Activated B cell treated with CpG ODN at 0.5 μM for 24 hours (primary cell): Measurements from ENCODE around the gene UBE2Z. TPM values are rescaled to one million over a fixed set of nuclear protein-coding genes. Genes with fewer than 3 reads are reported as not detected.

ENCODE experiments used
- ATAC-seq: fragments of 200-7000 bp; cut with Tn5 transposase; one replicate; pipeline ENCODE4 v1.10.0; 2021; ENCODE audit warnings: low read depth, mild to moderate bottlenecking, moderate library complexity
- CTCF ChIA-PET: fragments of 350-600 bp; sonication (Branson Sonifier 250); formaldehyde crosslinking; loops from one replicate; lab custom pipeline; 2021; ENCODE audit warnings: antibody characterized with exemption; lab: Charles Lee
- POLR2A ChIA-PET: fragments of 350-600 bp; sonication (Branson Sonifier 250); formaldehyde crosslinking; loops from one replicate; lab custom pipeline; 2021; ENCODE audit warnings: antibody characterized with exemption; lab: Charles Lee
- DNase-seq: peaks from one replicate; pipeline ENCODE4 v3.0.0; 2022
- H3K27ac Mint-ChIP-seq: one replicate; pipeline ENCODE4 v1.8.0; 2020; ENCODE audit warnings: mixed read lengths
- H3K27me3 Mint-ChIP-seq: one replicate; pipeline ENCODE4 v1.8.0; 2021; ENCODE audit warnings: mixed read lengths
- H3K36me3 Mint-ChIP-seq: one replicate; pipeline ENCODE4 v1.8.0; 2021; ENCODE audit warnings: low read depth, mixed read lengths
- H3K4me1 Mint-ChIP-seq: one replicate; pipeline ENCODE4 v1.8.0; 2021; ENCODE audit warnings: mixed read lengths
- H3K4me3 Mint-ChIP-seq: one replicate; pipeline ENCODE4 v1.8.0; 2020; ENCODE audit warnings: mild to moderate bottlenecking, mixed read lengths
- H3K9me3 Mint-ChIP-seq: one replicate; pipeline ENCODE4 v1.8.0; 2020; ENCODE audit warnings: mixed read lengths
- CTCF ChIP-seq: fragments of 200-600 bp; IDR thresholded peaks from one replicate; pipeline ENCODE4 v1.8.0; 2022; ENCODE audit warnings: antibody characterized with exemption, mild to moderate bottlenecking
- intact Hi-C: fragments of 100-400 bp; cut with micrococcal nuclease; formaldehyde crosslinking; loops from one replicate; pipeline ENCODE4 v1.15.1; 2024
- total RNA-seq: library from RNA; stranded (reverse); gene quantifications from 2 replicates; pipeline ENCODE4 v1.2.3, GENCODE V29; 2022

UBE2Z gene
- total RNA-seq, 1 donor from 2014 or later, result 154 TPM

GRCh38 chr17:48973806-48974205, 65.6 kb downstream of the UBE2Z start:
- peaks cover 41% of the 10 kb centered on the region for H3K27me3 Mint-ChIP-seq
- no peaks in the 10 kb centered on the region for H3K36me3 Mint-ChIP-seq
- no peak for ATAC-seq
- POLR2A ChIA-PET, result interaction anchor here (0.8 kb wide), 1 partner anchor 29 kb away, joined by 4 read pairs; the partner anchor contains the start of gene SNF8
- no peak overlapping the region for H3K4me3 Mint-ChIP-seq
- TF ChIP-seq CTCF, result no peak
- no peak for DNase-seq
- H3K9me3 Mint-ChIP-seq, result no peaks in the 10 kb centered on the region
- H3K27ac Mint-ChIP-seq, result no peak overlapping the region
- intact Hi-C loops, result no loop called here
- H3K4me1 Mint-ChIP-seq, result no peaks in the 10 kb centered on the region
- CTCF ChIA-PET, result interaction anchor here (0.6 kb wide), 1 partner anchor 299 kb away, joined by 3 read pairs; no protein-coding TSS in a partner anchor

Other genes starting within 250 kb of the UBE2Z start
- not detected in 2 replicates for gene PRAC1, start 185.9 kb upstream of the UBE2Z start, total RNA-seq
- not detected in 2 replicates for gene PRAC2, start 185.2 kb upstream of the UBE2Z start, total RNA-seq
- not detected in 2 replicates for gene HOXB13, start 179.7 kb upstream of the UBE2Z start, total RNA-seq
- gene TTLL6, start 91.2 kb upstream of the UBE2Z start, total RNA-seq, result not detected in 2 replicates
- 115 TPM in 2 replicates for gene CALCOCO2, start 77.4 kb upstream of the UBE2Z start, total RNA-seq
- 130 and 136 TPM in 2 replicates for gene ATP5MC1, start 15.6 kb upstream of the UBE2Z start, total RNA-seq
- 129 and 130 TPM in 2 replicates for gene SNF8, start 36.4 kb downstream of the UBE2Z start, total RNA-seq
- gene GIP, start 60.2 kb downstream of the UBE2Z start, total RNA-seq, result not detected in 2 replicates
- 0.10 and 0.40 TPM in 2 replicates for gene IGF2BP1, start 89.0 kb downstream of the UBE2Z start, total RNA-seq
- gene B4GALNT2, start 224.4 kb downstream of the UBE2Z start, total RNA-seq, result 0.05 and 0.09 TPM in 2 replicates